GM13977 (cell line): ENCODE data around the gene SEMA7A.
"Not testable (repeated sequence)": the region's sequence is repeated elsewhere in the genome, so short reads cannot be mapped to it uniquely, and the experiment has no call there.

Experiments used
- DNase-seq: peaks from one replicate; pipeline ENCODE4 v3.0.0; 2012; ENCODE audit warnings: low spot score
- CTCF ChIP-seq: IDR thresholded peaks from 2 replicates; pipeline ENCODE4 v1.5.1; 2012; ENCODE audit warnings: mild to moderate bottlenecking, control low read depth; ENCODE audit not compliant: insufficient read depth; ENCODE audit errors: extremely low read depth, missing control alignments
- in situ Hi-C: fragments of 300-500 bp; cut with MboI; formaldehyde crosslinking; loops from one replicate; pipeline ENCODE4 v1.12.0; 2022; ENCODE audit warnings: low sequenced_read_pairs, low pct_unique_long_range_greater_than_20kb, mixed read lengths, inconsistent platforms; ENCODE audit not compliant: unreplicated experiment

SEMA7A gene

DNA sequence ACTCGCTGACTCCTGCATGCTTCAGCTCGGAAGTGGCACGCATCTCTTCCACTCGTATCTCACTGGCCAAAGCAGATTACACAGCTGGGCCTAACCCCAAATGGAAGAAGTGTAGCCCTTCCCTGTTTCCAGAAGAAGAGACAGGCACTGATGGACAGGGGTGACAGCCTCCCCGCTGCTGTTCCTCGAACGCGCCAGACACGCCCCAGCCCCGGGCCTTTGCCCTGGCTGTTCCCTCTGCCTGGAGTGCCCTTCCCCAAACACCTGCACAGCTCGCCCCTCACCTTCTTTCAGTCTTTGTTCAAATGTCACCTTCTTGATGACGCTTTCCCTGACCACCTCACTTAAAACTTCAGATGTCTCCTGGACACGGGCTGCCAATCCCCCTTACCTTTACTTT lies 40.3 kb downstream of the SEMA7A start:
- TF ChIP-seq CTCF = no peak
- no peak for DNase-seq
- in situ Hi-C loops = no loop called here

DNA sequence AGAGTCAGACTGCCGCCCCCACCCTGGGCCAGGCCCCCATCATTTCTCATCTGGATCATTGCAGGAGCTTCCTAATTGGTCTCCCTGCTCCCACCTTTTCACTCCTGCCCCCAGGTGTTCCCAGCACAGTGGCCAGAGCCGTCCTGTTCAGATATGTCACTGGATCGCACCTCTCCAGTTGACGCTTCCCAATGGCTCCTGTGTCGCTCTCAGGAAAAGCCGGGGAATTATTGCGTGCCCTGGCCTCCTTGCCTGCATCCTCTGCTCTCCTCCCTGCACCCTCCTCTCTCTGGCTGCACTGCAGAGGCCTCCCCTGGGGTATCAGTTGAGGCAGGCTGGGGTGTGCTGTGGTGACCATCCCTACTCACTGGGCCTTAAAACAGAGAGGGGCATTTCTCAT lies 40.9 kb downstream of the SEMA7A start:
- no peak for DNase-seq
- in situ Hi-C loops = no loop called here
- TF ChIP-seq CTCF = no peak

GRCh38 chr15:74392451-74392830 lies 41.3 kb downstream of the SEMA7A start:
- no peak for TF ChIP-seq CTCF
- no peak for DNase-seq
- in situ Hi-C loops = no loop called here

DNA sequence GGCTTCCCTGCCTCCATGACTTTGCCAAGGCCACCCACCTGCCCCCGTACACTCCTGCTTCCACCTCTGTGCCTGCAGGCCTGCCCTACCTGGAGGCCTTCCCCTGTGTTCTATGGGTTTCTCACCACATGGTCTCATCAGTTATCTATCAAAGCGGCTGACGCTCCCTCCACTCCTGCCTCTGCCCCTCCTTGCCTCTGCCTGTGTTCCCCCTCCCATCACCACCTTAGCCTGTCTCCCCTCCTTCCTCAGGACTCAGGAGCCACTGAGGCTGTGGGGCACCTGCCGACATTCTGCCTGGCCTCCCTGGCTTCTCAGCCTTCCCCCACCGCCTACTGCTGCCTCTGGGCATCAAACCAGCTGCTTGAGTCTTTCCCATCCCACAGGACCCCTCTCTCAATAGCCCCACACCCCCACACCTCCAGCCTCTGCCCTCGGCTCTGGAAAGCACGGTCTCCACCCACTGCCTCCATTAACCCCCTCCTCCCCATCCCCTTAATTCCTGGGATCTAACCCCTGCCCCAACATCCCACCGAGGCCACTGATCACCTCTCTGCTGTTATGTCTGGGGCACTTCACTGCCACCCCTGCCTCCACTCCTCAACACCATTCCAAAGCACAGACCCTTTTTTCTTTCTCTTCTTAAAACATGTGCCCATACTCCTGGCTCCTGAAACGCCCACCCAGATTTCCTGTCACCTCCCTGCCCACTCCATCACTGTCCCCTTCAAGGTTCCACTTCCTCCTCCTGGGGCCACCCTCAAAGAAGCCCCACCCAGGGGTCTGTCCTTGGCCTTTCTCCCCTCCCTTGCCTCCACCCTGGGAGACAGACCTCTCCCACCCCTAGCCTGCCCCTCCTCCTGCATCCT lies 41.9 kb downstream of the SEMA7A start:
- TF ChIP-seq CTCF = no peak
- in situ Hi-C loops = no loop called here
- no peak for DNase-seq

DNA sequence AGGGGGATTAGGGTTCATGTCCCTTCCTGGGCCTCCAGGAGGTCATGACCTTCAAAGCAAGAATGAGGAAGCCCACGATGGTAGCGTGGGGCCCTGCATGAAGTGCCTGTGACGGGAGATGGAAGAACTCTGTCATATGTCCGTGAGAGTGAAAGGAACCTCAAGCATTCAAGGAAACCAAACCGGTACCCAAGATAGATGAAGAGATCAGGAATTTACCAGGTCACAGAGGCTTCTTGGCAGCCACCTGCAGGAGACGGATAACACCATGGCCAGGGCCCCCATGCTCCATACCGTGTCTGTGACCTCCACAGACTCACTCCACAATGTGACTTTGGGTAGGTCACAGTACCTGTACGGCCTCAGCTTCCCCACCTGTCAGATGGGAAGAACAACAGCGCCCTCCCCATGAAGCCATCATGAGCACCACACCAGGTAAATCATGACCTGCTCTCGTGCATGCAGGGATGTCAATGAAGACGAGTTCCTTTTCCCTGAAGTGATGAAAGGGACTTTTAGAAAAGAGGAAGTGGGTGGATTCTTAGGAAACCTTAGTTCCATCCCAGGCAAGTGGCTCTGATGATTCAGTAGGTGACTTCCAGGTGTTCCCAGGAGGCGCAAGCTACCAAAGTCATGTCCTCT lies 43.0 kb downstream of the SEMA7A start:
- no peak for DNase-seq
- in situ Hi-C loops = no loop called here
- TF ChIP-seq CTCF = peak; percentile 14

- in situ Hi-C loops, DNase-seq: not testable (repeated sequence)
Observed at GRCh38 chr15:74390049-74390646, 43.6 kb downstream of the SEMA7A start.
